Cerebellar nuclear complex (tissue), 1 donor: Measurements from ENCODE around the gene AXIN1.
"Not testable (repeated sequence)": the region's sequence is repeated elsewhere in the genome, so short reads cannot be mapped to it uniquely, and the experiment has no call there.

Experiments used
- DNase-seq, 2 experiments: peaks; one replicate each; lab custom pipeline; 2025; lab: John Stamatoyannopoulos, UW

The AXIN1 gene

GRCh38 chr16:370443-370842, 17.9 kb upstream of the AXIN1 start, which contains the start of gene MRPL28:
Gene MRPL28, minus strand, starts transcription at chr16:370538. Its CDS starts 320 bp downstream, at chr16:370218.
- DNase-seq, result peak; percentile 68 to 71

- DNase-seq, result no peak
These were observed 17.4 kb upstream of the AXIN1 start for GRCh38 chr16:369866-370436.

DNA sequence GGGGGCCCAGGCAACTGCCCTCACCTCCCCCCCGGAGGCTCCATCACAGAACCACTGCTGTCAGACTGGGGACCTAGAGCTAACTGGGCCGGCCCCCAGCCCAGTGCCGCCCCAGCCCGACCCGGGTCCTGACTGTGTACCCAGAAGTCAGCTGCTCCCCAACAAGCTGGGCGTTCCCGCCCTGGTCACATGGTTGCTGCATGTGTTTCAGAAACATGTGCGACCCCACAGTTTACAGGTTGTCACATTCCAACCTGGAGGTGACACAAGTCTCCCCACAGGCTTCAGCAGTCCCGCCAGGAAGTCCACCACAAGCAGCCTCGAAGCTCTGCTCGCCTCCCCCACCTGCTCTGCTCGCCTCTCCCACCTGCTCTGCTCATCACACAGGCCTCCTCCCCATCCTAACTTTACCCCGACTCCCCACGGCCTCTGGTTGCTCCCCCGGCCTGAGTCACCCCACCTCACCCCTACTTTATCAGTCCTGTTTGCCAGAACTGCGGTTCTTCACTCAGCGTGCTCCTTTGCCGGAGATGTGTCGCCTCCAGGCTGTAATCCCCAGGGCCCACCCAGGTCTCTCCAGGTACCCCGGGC, 16.8 kb upstream of the AXIN1 start:
- DNase-seq, result no peak

- DNase-seq, result no peak
These were observed 16.1 kb upstream of the AXIN1 start for GRCh38 chr16:368388-369158.

GRCh38 chr16:367333-367903, 14.9 kb upstream of the AXIN1 start:
- no peak for DNase-seq

DNA sequence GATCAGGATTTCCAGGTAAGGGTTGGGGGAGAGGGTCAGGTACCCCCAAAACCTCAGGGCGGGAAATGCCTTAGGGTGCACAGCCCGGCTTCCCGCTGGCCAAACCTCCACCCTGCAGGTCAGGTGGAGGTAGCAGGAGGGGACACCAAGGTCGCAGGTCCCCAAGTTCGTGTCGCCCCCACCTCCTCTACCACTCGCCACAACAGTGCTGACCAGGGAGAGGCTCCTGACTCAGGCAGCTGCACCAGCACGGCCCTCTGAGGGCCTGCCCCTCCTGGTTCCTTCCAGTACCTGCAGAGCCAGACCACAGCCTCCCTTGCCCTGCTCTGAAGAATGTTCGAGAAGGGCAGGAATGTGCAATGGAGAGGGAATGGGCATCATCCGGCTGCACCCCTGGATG, 14.0 kb upstream of the AXIN1 start:
- DNase-seq, result no peak

DNA sequence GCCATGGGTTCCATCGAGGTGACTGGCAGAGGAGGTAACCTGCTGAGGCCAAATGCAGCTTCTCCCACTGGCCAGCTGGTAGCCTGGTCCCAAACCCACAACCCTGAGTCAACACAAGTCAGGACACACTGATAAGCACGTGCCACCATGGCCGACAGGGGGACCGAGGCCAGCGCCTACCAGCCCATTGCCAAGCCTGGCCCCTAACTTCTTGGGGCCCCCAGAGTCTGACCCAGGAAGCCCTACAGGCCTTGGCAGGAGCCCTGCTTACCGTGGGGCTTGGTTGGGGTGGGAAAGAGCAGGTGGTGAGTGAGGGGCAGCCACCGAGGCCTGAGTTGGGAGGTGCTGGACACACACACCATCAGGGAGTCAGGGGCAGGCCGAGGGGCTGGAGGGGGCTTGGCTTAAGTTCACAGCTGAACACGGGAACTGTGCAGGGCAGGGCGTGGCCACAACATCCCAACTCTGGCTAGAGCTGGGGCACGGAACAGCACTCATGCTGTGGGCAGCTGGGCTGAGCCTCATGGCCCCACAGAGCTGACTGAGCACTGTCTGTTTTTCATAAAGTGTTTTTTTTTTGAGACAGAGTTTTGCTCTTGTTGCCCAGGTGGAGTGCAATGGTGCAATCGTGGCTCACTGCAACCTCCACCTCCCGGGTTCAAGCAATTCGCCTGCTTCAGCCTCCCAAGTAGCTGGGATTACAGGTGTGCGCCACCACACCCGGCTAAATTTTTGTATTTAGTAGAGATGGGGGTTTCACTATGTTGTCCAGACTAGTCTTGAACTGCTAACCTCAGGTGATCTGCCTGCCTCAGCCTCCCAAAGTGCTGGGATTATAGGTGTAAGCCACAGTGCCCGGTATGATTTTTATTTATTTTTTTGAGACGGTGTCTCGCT, 12.3 kb upstream of the AXIN1 start:
- no peak for DNase-seq

DNA sequence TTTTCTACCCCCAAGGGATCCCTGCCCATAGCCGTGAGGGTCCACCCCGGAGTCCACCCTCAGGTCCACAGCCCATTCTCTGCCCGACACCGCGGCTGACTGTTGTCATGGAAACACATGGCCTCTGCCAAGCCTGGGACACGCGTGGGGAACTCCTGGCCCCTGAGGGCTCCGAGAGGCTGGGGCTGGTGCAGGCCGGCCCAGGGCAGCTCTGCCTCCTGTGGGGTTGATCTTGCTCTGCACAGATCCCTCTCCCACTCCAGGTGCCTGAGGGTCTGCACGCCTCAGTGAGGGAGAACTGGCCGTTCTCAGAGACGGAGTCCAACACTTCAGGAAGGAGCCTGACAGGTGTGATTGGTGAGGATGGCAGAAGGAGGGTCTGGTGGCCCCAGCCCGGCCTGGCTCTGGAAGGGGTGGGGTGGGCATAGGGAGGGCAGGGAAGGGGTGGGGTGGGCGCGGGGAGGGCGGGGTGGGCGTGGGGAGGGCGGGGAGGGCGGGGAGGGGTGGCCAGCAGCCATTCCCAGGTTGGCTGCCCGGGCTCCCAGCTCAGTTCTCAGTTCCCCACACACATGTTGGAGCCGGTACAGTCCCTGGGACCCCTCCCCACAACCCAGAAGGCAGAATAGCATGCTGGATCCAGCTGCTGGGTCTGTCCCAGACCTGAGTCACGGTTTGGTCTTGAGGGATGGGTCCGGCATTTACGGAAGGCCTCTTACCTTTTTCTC, 11.4 kb upstream of the AXIN1 start:
- DNase-seq, result no peak

- DNase-seq, result no peak
These were observed 10.7 kb upstream of the AXIN1 start for GRCh38 chr16:363110-363765.

DNA sequence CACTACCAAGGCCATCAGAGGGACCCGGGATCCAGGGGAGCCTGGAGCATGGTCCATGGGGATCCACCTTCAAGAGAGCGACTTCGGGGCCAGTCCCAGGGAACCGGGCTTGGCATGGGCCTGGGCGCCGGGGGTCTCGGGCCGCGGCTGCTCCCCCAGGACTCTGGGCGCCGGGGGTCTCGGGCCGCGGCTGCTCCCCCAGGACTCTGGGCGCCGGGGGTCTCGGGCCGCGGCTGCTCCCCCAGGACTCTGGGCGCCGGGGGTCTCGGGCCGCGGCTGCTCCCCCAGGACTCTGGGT, 10.1 kb upstream of the AXIN1 start:
- DNase-seq, result not testable (repeated sequence)

- DNase-seq, result peak in 1 of 2 experiments; percentile 71
These were observed 9.6 kb upstream of the AXIN1 start for GRCh38 chr16:361872-362701.

DNA sequence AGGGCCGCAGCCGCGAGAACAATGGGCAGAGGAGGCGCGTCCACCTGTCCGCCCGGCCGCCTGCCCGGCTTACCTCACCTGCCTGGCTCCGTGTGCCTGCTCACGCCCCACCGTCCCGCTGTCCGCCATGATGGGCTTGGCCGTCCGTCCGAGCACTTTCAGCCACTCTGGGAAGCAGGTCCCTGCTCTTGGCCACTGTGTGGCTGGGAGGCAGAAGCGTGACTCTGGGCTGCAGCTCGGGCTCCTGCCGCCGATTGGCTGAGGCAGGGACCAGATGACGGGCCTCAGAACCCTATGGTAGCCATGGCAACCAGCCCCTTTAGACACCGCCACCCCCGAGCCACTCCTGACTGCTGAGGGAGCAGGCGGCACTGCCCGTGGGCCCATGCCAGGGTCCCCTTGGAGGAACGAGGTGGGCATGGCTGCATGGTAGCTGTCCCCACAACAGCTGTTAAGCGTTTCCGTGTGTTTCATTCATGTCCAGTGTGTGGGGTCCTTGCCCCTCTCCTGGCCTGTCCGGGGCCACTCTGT, 8.9 kb upstream of the AXIN1 start:
- no peak for DNase-seq

DNA sequence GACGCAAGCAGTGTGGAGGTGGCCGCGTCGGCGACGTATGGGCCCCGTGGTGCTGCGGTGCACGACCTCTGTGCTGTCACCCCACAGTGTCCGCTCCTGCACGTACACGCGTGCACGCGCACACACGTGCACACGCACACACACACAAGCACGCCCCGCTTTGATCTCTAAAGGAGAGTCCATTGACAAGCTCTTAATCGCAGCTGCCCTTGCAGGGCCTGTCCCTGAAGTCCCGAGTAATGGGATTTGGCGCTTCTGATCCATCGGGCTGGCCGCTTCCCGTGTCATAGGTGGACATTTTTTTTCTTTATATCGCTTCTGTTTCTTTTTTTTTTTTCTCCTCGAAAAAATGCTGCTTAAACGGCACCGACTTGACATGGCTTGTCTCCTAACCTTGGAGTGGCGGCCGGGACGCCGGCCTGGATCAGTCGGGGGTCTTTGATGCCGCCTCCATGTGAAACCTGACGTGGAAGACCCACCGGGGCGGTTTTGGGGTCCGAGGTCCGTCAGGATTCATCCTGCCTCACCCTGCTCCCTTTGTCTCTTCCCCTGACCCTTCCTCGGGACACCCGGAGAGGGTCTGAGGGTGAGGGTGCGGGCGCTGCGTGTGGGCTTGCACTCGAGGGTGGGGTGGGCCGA, 8.3 kb upstream of the AXIN1 start:
- no peak for DNase-seq

DNA sequence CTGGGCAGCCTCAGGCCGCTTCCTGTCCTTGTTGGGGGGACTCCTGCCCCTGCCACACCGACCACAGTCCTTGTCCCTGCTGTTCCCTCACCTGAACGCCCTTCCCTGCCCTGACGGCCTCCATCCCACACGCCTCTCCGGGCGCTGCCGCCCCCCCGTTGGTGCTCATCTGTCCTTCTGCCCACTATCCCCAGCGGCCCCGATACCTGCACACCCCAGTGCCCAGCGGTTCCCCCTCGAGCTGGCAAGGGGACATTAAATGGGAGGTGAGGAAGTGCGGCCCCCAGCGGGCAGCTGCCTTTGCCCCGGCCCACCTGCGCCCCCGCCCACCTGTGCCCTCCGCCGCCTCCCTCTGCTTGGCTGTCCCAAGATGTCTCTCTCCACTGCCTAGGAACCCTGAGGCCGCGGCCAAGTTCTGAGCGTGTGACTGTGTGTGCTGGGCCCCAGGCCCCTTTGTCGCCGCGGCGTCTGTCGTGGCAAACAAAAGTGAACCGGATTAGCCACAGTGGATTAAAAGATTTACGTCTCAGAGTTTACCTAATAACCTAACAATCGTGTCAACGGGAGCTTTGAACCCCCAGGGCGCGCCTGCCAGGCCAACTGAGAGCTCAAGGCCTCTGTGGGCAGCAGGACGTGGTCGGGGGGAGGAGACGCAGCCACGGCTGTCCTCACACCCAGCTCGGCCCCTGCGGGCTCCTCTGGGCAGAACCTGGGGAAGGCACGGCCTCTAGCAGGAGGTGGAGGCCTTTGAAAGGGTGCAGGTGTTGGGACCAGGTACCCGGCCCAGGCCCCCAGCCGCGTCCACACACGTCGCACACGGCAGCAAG, 7.6 kb upstream of the AXIN1 start:
- DNase-seq, result no peak

DNA sequence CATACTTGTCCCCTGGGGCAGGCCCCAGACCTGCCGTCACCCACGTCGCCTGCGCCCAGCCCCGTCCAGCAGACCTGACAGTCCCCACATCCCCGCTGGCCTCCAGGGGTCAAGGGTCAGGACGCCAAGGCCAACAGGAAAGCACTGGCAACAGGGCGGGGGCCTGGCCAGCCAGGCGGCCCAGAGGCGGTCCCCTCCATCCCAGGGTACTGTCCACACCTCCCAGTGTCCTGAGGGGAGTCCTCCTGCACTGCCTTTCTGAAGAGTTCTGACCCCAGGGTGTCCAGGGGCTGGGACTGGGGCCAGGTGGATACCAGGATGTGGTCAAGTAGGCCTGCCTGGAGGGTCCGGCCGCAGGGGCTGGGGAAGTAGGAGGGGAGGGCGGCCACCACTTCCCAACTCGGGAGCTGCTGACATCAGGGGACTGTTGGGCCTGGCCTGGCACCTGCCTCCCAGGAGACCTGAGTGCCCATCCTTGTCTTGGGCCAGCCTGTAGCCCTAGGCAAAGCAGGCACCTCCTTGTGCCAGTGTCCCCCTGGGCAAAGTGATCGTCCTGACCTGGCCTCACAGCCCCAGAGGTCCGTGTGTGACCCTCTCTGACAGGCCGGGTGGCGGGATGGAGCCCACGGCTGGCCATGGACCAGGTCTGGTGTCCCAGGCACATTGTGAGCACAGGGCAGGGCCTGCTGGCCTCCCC, 6.7 kb upstream of the AXIN1 start:
- DNase-seq, result no peak

- DNase-seq, result no peak
These were observed 4.2 kb upstream of the AXIN1 start for GRCh38 chr16:356741-357140.

- DNase-seq, result no peak
These were observed 2.5 kb upstream of the AXIN1 start for GRCh38 chr16:354971-355461.
